Adipocyte (in vitro differentiated cells): ENCODE data around the gene DDX28.

ENCODE experiments used
- DNase-seq: peaks from one replicate; pipeline ENCODE4 v3.0.0-alpha.2; 2015; ENCODE audit warnings: low read depth
- H3K27me3 ChIP-seq: replicated peaks from 2 replicates; pipeline ENCODE4 v1.7.0; 2013; ENCODE audit warnings: mild to moderate bottlenecking, low read length, moderate library complexity; ENCODE audit not compliant: control insufficient read depth, insufficient read depth
- H3K36me3 ChIP-seq: 2 replicates; pipeline ENCODE4 v1.7.0; 2013; ENCODE audit warnings: low read length, mild to moderate bottlenecking, moderate library complexity; ENCODE audit not compliant: control insufficient read depth, insufficient read depth, severe bottlenecking
- H3K4me1 ChIP-seq: 2 replicates; pipeline ENCODE4 v1.7.0; 2013; ENCODE audit warnings: mild to moderate bottlenecking, low read length, moderate library complexity; ENCODE audit not compliant: control insufficient read depth, insufficient read depth
- H3K4me3 ChIP-seq: 2 replicates; pipeline ENCODE4 v1.7.0; 2013; ENCODE audit warnings: mild to moderate bottlenecking, low read length, moderate library complexity
- H3K9ac ChIP-seq: 2 replicates; pipeline ENCODE4 v1.7.0; 2013; ENCODE audit warnings: mild to moderate bottlenecking, low read length, moderate library complexity
- H3K9me3 ChIP-seq: 2 replicates; pipeline ENCODE4 v1.7.0; 2013; ENCODE audit warnings: mild to moderate bottlenecking, low read length, moderate library complexity; ENCODE audit not compliant: control insufficient read depth

The DDX28 gene

GRCh38 chr16:67992661-67993206, 30.3 kb downstream of the DDX28 start:
- Histone ChIP-seq H3K4me3 (no peak overlapping the region), H3K4me1 (peaks cover 4% of the 10 kb centered on the region), H3K36me3 (no peaks in the 10 kb centered on the region), H3K9ac (no peak overlapping the region), H3K9me3 (no peaks in the 10 kb centered on the region), H3K27me3 (peaks cover 10% of the 10 kb centered on the region)
- no peak for DNase-seq

- no peak overlapping the region for H3K9ac ChIP-seq
- H3K36me3 ChIP-seq = no peaks in the 10 kb centered on the region
- no peaks in the 10 kb centered on the region for H3K9me3 ChIP-seq
- H3K27me3 ChIP-seq = peaks cover 10% of the 10 kb centered on the region
- no peak for DNase-seq
- no peak overlapping the region for H3K4me3 ChIP-seq
- peaks cover 10% of the 10 kb centered on the region for H3K4me1 ChIP-seq
Measured at GRCh38 chr16:67990018-67990386, 33.0 kb downstream of the DDX28 start.

GRCh38 chr16:67989322-67990017, 33.6 kb downstream of the DDX28 start:
- Histone ChIP-seq H3K9ac (no peak overlapping the region), H3K4me3 (no peak overlapping the region)

GRCh38 chr16:67988675-67989074, 34.4 kb downstream of the DDX28 start:
- DNase-seq = no peak
- H3K9me3 ChIP-seq = no peaks in the 10 kb centered on the region
- no peak overlapping the region for H3K4me3 ChIP-seq
- H3K9ac ChIP-seq = no peak overlapping the region
- no peaks in the 10 kb centered on the region for H3K36me3 ChIP-seq
- H3K4me1 ChIP-seq = peaks cover 9% of the 10 kb centered on the region
- peaks cover 12% of the 10 kb centered on the region for H3K27me3 ChIP-seq

More at GRCh38 chr16:67989322-67990017, 33.6 kb downstream of the DDX28 start:
- Histone ChIP-seq H3K36me3 (no peaks in the 10 kb centered on the region), H3K9me3 (no peaks in the 10 kb centered on the region), H3K27me3 (peaks cover 10% of the 10 kb centered on the region), H3K4me1 (peaks cover 10% of the 10 kb centered on the region)
- DNase-seq = no peak

GRCh38 chr16:67987460-67988160, 35.4 kb downstream of the DDX28 start:
- peaks cover 13% of the 10 kb centered on the region for H3K27me3 ChIP-seq
- no peaks in the 10 kb centered on the region for H3K36me3 ChIP-seq
- H3K4me3 ChIP-seq = no peak overlapping the region
- H3K4me1 ChIP-seq = peaks cover 6% of the 10 kb centered on the region
- DNase-seq = no peak
- H3K9ac ChIP-seq = no peak overlapping the region
- H3K9me3 ChIP-seq = no peaks in the 10 kb centered on the region

GRCh38 chr16:67986949-67987348, 36.1 kb downstream of the DDX28 start:
- H3K36me3 ChIP-seq = no peaks in the 10 kb centered on the region
- peaks cover 6% of the 10 kb centered on the region for H3K4me1 ChIP-seq
- no peak overlapping the region for H3K9ac ChIP-seq
- peaks cover 7% of the 10 kb centered on the region for H3K27me3 ChIP-seq
- H3K4me3 ChIP-seq = no peak overlapping the region
- no peaks in the 10 kb centered on the region for H3K9me3 ChIP-seq
- DNase-seq = no peak

DNA sequence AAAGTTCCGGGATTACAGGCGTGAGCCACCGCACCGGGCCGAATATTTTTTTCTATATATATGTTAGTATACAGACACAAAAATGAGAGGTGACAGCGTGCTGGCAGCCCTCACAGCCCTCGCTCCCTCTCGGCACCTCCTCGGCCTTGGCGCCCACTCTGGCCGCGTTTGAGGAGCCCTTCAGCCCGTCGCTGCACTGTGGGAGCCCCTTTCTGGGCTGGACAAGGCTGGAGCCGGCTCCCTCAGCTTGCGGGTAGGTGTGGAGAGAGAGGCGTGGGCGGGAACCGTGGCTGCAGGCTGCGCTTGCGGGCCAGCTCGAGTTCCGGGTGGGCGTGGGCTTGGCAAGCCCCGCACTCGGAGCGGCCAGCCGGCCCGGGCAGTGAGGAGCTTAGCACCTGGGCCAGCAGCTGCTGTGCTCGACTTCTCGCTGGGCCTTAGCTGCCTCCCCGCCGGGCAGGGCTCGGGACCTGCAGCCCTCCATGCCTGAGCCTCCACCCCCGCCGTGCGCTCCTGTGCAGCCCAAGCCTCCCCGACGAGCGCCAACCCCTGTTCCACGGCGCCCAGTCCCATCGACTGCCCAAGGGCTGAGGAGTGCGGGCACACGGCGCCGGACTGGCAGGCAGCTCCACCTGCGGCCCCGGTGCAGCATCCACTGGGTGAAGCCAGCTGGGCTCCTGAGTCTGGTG, 40.9 kb downstream of the DDX28 start:
- no peak overlapping the region for H3K4me3 ChIP-seq

DNA sequence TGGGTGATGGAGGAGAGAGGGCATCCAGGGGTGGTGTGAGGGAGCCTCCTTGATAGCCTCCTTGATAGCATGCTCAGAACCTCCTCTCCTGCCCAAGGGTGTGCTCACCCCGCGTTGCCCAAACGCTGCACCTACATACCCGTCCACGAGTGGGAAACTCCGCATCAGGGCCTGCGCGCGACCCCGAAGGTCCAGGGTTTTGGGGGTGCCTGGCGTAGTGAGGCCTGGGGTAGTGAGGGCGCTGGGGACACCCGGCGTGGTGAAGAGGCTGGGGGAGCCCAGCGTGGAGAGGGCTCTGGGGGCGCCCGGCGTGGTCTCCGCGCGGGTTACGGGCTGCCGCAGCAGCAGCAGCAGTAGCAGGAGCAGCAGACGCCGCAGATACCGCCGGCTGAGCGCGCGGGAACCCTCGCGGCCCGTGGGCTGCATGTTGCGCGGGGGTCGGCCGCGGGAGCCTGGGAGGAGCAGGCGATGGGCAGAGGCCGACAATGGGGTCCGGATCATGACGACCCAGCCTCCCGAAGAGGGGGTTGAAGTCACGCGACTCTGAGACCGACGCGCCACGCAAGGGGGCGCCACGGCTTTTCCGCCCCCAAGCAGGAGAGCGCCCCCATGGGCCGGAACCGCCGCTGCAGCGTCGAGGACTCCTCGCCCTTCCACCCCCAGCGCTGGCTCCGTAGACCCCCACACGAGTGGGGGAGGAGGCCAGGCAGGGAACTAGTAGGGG, 42.9 kb downstream of the DDX28 start, which contains the start of gene DPEP3:
Gene DPEP3 (minus strand): TSS at position 545 of the 724 bp plus-strand sequence. CDS start 119 bp downstream, at position 426.
- no peak for DNase-seq
- no peak within 1 kb of the TSS for H3K4me3 ChIP-seq
- H3K36me3 ChIP-seq = no peaks in the 10 kb centered on the region
- H3K9ac ChIP-seq = no peak within 1 kb of the TSS
- H3K27me3 ChIP-seq = peaks cover 33% of the 10 kb centered on the region
- H3K4me1 ChIP-seq = no peaks in the 10 kb centered on the region
- no peaks in the 10 kb centered on the region for H3K9me3 ChIP-seq

More for the DNA sequence above, 40.9 kb downstream of the DDX28 start:
- no peaks in the 10 kb centered on the region for H3K4me1 ChIP-seq
- no peaks in the 10 kb centered on the region for H3K9me3 ChIP-seq
- no peak for DNase-seq
- H3K36me3 ChIP-seq = no peaks in the 10 kb centered on the region
- H3K9ac ChIP-seq = no peak overlapping the region
- peaks cover 23% of the 10 kb centered on the region for H3K27me3 ChIP-seq

- H3K4me3 ChIP-seq = no peak overlapping the region
- H3K36me3 ChIP-seq = no peaks in the 10 kb centered on the region
- peaks cover 27% of the 10 kb centered on the region for H3K27me3 ChIP-seq
- H3K9me3 ChIP-seq = no peaks in the 10 kb centered on the region
- no peak for DNase-seq
- no peaks in the 10 kb centered on the region for H3K4me1 ChIP-seq
- no peak overlapping the region for H3K9ac ChIP-seq
Measured at GRCh38 chr16:67977469-67978227, 45.4 kb downstream of the DDX28 start.

GRCh38 chr16:67977005-67977404, 46.0 kb downstream of the DDX28 start:
- H3K36me3 ChIP-seq = no peaks in the 10 kb centered on the region
- DNase-seq = no peak
- H3K9me3 ChIP-seq = no peaks in the 10 kb centered on the region

More at GRCh38 chr16:67977005-67977404, 46.0 kb downstream of the DDX28 start:
- H3K4me1 ChIP-seq = no peaks in the 10 kb centered on the region
- H3K27me3 ChIP-seq = peaks cover 27% of the 10 kb centered on the region
- H3K4me3 ChIP-seq = no peak overlapping the region
- no peak overlapping the region for H3K9ac ChIP-seq
